ENCODE measurements around the gene COA8.

Gene COA8

DNA sequence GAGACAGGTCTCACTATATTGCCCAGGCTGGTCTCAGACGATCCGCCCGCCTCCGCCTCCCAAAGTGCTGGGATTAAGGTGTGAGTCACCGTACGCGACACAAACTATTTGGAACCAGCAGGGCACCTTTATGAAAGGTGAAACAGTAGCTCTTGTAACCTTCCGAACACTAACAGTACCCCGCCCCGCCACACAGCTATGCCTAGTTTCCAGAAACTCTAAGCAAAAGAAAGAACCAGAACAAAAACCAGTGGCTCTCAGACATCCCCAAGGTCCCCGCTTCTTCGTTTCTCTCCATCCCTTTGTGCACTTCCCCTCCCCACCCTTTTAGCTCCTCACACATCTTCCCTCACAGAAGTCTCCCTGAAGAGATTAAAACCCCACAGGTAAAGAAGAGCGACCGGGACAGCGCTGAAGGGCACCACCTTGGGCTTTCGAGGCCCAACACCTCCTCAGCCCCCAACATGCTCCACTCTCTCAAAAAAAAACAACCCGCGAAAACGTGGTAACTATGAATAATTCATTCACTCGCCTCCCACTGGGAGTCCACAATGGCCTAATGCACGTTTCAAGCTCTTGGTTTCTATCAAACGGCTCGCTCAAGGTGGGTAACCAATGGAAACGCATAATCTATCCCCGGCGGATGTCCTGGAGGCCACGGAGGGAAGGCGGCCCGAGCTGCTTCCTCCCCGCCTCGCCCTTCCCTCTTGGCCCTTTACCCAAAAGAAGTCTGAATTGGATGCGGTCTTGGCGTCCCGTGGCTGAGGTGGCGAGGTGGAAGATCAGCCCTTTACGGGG lies 1.2 kb upstream of the COA8 start:
- peak overlapping the region; percentile 99 for H3K4me3 ChIP-seq (replicated peaks; ENCODE audit: insufficient read depth, low read length)
- peak in 1 of 2 experiments; percentile 55 for DNase-seq (ENCODE audit: low read depth in 1 of 2, low spot score in 1 of 2)
- peak overlapping the region; percentile 83 for H3K27ac ChIP-seq (replicated peaks)

DNA sequence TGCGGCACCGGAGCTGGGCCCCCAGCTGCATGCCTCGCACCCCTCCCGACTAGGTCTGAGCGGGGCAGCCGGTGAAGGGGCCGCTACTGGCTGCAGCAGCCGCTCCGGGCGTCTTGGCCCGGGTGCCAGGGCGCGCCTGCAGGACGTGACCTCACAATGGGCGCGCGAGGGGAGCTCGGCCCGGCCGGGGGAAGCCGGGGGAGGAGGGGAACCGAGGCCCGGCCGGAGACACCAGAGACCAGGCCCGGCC lies 656 bp upstream of the COA8 start:
- Histone ChIP-seq H3K27me3 (ENCODE audit: insufficient read depth, poor library complexity, severe bottlenecking) (no peaks in the 10 kb centered on the region), H3K27ac (replicated peaks) (peak overlapping the region; percentile 83), H3K4me3 (replicated peaks; ENCODE audit: insufficient read depth, low read length) (peak overlapping the region; percentile 99)
- TF ChIP-seq, protein P1, sequence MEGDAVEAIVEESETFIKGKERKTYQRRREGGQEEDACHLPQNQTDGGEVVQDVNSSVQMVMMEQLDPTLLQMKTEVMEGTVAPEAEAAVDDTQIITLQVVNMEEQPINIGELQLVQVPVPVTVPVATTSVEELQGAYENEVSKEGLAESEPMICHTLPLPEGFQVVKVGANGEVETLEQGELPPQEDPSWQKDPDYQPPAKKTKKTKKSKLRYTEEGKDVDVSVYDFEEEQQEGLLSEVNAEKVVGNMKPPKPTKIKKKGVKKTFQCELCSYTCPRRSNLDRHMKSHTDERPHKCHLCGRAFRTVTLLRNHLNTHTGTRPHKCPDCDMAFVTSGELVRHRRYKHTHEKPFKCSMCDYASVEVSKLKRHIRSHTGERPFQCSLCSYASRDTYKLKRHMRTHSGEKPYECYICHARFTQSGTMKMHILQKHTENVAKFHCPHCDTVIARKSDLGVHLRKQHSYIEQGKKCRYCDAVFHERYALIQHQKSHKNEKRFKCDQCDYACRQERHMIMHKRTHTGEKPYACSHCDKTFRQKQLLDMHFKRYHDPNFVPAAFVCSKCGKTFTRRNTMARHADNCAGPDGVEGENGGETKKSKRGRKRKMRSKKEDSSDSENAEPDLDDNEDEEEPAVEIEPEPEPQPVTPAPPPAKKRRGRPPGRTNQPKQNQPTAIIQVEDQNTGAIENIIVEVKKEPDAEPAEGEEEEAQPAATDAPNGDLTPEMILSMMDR (IDR thresholded peaks at IDR 0.05; ENCODE audit: insufficient read depth, low read length): no peak
- no peak for TF ChIP-seq POLR2AphosphoS5 (IDR thresholded peaks at IDR 0.05; ENCODE audit: low read depth)
- no peak for TF ChIP-seq GABPA (IDR thresholded peaks at IDR 0.05; ENCODE audit: low read depth)
- no peak for TF ChIP-seq SPI1 (IDR thresholded peaks at IDR 0.05; ENCODE audit: borderline replicate concordance, low read depth)
- TF ChIP-seq, protein P2, sequence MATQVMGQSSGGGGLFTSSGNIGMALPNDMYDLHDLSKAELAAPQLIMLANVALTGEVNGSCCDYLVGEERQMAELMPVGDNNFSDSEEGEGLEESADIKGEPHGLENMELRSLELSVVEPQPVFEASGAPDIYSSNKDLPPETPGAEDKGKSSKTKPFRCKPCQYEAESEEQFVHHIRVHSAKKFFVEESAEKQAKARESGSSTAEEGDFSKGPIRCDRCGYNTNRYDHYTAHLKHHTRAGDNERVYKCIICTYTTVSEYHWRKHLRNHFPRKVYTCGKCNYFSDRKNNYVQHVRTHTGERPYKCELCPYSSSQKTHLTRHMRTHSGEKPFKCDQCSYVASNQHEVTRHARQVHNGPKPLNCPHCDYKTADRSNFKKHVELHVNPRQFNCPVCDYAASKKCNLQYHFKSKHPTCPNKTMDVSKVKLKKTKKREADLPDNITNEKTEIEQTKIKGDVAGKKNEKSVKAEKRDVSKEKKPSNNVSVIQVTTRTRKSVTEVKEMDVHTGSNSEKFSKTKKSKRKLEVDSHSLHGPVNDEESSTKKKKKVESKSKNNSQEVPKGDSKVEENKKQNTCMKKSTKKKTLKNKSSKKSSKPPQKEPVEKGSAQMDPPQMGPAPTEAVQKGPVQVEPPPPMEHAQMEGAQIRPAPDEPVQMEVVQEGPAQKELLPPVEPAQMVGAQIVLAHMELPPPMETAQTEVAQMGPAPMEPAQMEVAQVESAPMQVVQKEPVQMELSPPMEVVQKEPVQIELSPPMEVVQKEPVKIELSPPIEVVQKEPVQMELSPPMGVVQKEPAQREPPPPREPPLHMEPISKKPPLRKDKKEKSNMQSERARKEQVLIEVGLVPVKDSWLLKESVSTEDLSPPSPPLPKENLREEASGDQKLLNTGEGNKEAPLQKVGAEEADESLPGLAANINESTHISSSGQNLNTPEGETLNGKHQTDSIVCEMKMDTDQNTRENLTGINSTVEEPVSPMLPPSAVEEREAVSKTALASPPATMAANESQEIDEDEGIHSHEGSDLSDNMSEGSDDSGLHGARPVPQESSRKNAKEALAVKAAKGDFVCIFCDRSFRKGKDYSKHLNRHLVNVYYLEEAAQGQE (IDR thresholded peaks at IDR 0.05; ENCODE audit: insufficient replicate concordance, low read depth): no peak
- DNase-seq (ENCODE audit: low read depth in 1 of 2, low spot score in 1 of 2): no peak

More for the DNA sequence above, 1.2 kb upstream of the COA8 start:
- H3K27me3 ChIP-seq (ENCODE audit: insufficient read depth, poor library complexity, severe bottlenecking): no peaks in the 10 kb centered on the region
- TF ChIP-seq, protein P1 (IDR thresholded peaks at IDR 0.05; ENCODE audit: insufficient read depth, low read length): no peak
- TF ChIP-seq SPI1 (IDR thresholded peaks at IDR 0.05; ENCODE audit: borderline replicate concordance, low read depth): 0 out of 2 replicates have a peak, but pooled peaks have one; percentile 40

DNA sequence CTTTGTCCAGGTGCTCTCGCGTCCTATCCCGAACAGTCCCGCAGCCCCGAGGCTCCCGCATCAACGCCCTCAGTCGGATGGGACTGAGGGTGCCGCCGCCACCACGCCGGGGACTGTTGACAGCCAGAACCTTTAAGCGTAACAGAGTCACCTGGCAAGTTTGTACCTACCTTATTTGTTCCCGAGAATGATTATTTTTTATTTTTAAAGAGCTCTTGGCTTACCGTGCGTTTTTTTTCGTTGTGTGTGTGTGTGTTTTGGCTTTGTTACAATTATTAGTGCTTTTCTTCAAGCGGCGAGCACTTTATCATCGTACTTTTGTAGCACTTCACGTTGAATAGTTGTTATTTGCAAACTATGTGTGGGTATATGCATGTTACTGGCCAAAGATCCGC lies 463 bp downstream of the COA8 start:
- DNase-seq (ENCODE audit: low read depth in 1 of 2, low spot score in 1 of 2): no peak
- TF ChIP-seq, protein P2 (IDR thresholded peaks at IDR 0.05; ENCODE audit: insufficient replicate concordance, low read depth): no peak
- TF ChIP-seq GABPA (IDR thresholded peaks at IDR 0.05; ENCODE audit: low read depth): no peak
- TF ChIP-seq POLR2AphosphoS5 (IDR thresholded peaks at IDR 0.05; ENCODE audit: low read depth): no peak
- TF ChIP-seq SPI1 (IDR thresholded peaks at IDR 0.05; ENCODE audit: borderline replicate concordance, low read depth): no peak
- TF ChIP-seq, protein P1 (IDR thresholded peaks at IDR 0.05; ENCODE audit: insufficient read depth, low read length): no peak
- Histone ChIP-seq H3K27me3 (ENCODE audit: insufficient read depth, poor library complexity, severe bottlenecking) (no peaks in the 10 kb centered on the region), H3K4me3 (replicated peaks; ENCODE audit: insufficient read depth, low read length) (peak overlapping the region; percentile 99), H3K27ac (replicated peaks) (peak overlapping the region; percentile 81)
